HFF-Myc (cell line): ENCODE data around the gene KCNJ15.

ENCODE experiments used
- DNase-seq: peaks from one replicate; pipeline ENCODE4 v3.0.0-alpha.2; 2011; ENCODE audit warnings: low read depth; ENCODE audit errors: extremely low read depth
- H3K4me3 ChIP-seq: replicated peaks from 2 replicates; pipeline ENCODE4 v1.5.1; 2011; ENCODE audit warnings: low read depth, mild to moderate bottlenecking, control low read depth, low read length
- TF ChIP-seq, protein P1 (sequence below): IDR thresholded peaks from 2 replicates; pipeline ENCODE4 v1.5.1; 2012; ENCODE audit warnings: mild to moderate bottlenecking, low read depth, low read length, control low read depth; ENCODE audit errors: missing control alignments

KCNJ15 gene

GRCh38 chr21:38326899-38327298 lies 70.1 kb downstream of the KCNJ15 start:
- no peak for DNase-seq
- TF ChIP-seq, protein P1, sequence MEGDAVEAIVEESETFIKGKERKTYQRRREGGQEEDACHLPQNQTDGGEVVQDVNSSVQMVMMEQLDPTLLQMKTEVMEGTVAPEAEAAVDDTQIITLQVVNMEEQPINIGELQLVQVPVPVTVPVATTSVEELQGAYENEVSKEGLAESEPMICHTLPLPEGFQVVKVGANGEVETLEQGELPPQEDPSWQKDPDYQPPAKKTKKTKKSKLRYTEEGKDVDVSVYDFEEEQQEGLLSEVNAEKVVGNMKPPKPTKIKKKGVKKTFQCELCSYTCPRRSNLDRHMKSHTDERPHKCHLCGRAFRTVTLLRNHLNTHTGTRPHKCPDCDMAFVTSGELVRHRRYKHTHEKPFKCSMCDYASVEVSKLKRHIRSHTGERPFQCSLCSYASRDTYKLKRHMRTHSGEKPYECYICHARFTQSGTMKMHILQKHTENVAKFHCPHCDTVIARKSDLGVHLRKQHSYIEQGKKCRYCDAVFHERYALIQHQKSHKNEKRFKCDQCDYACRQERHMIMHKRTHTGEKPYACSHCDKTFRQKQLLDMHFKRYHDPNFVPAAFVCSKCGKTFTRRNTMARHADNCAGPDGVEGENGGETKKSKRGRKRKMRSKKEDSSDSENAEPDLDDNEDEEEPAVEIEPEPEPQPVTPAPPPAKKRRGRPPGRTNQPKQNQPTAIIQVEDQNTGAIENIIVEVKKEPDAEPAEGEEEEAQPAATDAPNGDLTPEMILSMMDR, result no peak
- H3K4me3 ChIP-seq, result no peak overlapping the region

- TF ChIP-seq, protein P1, result no peak
- H3K4me3 ChIP-seq, result no peak overlapping the region
- DNase-seq, result no peak
Measured at GRCh38 chr21:38327984-38328383, 71.2 kb downstream of the KCNJ15 start.

DNA sequence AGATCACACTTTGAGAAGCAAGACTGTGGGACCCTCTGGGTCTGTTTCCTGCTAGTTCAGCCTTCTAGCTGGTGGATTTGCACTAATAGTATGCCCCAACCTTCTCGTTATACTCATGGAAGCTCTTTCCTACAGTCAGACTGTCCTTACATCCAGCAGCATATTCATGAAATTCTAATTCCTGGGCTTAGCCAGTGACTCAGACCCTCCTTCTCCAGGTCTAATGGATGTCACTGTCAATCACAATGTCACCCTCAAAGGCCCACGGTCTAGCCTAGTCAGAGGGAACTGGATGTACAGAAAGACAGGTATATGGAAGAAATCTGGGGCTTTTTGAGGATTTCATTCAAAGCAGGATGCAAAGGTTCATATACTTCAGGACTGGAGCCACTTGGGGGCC lies 72.4 kb downstream of the KCNJ15 start:
- TF ChIP-seq, protein P1, result no peak
- H3K4me3 ChIP-seq, result no peak overlapping the region
- no peak for DNase-seq

DNA sequence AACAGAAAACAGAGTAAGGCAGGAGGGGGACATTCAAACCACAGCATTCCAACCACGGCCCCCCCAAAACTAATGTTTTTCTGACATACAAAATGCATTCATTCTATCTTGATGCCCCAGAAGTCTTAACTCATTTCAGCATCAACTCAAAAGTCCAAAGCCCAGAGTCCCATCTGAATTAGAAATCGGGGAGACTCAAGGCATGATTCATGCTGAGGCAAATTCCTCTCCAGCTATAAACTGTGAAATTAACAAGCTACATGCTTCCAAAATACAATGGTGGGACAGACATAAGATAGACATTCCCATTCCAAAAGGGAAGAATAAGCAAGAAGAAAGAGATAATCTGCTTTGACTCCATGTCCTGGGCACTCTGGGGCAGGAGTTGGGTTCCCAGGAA lies 73.9 kb downstream of the KCNJ15 start:
- H3K4me3 ChIP-seq, result no peak overlapping the region
- no peak for DNase-seq
- TF ChIP-seq, protein P1, result no peak

DNA sequence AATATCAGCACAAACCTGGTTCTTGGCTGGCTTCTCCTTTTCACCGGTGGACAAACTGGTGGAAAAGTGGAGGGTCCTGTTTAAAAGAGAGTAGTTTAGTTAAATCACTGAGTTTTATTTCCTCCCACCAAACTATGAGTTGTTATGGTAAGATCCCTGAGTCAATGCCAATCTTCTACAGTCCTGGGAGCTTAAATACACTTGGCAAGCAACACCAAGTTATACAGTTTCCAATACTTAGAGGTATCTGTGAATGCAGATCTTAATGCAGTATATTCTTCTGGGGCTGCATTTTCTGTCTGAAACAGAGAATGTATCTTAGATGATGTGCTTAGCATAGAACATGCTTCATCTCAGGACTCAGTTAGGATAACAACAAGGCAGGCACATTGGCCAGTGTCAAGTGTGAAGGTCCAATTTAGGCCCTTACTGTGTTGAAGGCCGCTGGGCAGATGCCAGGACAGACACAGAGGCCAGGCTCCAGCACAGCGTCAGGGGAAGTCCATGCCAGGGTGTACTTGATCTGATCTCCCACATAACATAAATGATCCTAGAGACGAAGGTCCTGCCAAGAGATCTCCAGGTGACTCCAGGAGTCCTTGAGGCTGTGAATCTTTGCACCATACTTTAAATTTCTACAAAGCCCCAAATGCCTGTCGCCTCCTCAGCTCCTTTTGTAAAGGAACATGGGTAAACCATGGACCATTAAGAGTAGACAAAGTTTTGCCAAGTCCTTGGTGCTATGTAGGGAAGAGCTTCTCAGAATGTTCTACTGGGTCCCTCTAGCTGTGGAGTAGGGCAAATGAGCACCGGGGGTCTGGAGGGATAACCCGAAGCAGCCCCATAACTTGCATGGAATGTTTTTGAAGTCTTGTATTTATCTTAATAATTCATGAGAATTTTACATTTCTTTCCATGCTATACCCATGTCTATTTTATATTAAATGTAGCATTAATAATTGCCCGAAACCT lies 76.8 kb downstream of the KCNJ15 start:
- DNase-seq, result no peak
- H3K4me3 ChIP-seq, result no peak overlapping the region
- TF ChIP-seq, protein P1, result peak; percentile 38

DNA sequence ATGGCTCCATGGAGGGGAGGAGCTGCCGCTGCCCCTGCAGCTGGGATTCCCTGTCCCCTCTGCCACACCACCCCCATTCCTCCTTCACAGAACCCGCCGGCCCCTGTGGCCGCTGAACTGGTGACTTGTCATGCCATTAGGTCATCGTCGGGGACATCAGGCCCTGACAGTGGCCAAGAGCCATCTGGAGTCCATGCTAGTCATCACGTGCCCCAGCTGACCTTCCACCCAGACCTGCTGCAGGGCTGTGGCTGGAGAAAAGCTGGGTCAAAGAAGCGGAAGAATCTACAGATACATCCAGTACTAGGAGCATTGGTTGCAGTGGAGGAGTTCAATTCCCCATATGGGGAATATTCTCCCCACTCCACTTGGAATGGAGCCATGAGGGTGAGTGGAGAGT lies 78.1 kb downstream of the KCNJ15 start:
- no peak overlapping the region for H3K4me3 ChIP-seq
- TF ChIP-seq, protein P1, result no peak
- DNase-seq, result no peak
